ENCODE data around the gene TMED4.

Gene TMED4

DNA sequence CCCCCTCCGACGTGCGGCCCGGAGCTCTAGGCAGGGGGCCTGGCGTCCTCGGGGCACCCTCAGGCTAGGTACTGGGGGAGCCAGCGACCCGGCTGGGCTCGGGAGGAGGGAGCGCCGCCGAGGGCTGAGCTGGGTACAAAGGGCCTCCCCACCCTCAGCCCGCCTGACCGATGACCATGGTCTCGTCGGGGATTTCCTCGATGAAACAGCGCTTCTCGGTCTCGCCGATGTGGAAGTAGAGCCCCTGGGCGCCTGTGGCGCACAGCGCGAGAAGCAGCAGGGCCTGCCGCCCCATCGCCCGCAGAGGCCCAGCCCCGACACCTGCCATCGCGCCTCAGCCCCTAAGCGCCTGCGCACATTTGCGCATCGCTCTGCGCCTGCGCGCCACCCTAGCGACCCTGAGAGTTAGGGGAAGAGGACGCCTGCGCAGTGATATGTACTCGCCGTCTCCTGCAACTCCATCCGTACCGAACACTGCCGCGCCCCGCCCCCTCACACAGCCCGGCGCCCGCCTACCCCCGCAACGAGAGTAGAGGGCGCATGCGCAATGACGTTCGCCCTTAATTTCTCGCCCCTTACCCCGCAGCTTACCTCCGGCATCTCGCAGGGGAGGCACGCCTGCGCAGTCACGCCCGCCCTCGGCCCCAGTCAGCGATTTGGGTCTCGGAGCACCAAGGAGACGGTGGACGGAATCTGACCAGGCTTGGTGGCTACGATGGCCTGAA, at the start of gene TMED4:
TMED4 (minus strand) TSS at position 353 of the 725 bp plus-strand sequence; CDS start at position 328, 25 bp downstream.
- DNase-seq: peak; percentile 99

DNA sequence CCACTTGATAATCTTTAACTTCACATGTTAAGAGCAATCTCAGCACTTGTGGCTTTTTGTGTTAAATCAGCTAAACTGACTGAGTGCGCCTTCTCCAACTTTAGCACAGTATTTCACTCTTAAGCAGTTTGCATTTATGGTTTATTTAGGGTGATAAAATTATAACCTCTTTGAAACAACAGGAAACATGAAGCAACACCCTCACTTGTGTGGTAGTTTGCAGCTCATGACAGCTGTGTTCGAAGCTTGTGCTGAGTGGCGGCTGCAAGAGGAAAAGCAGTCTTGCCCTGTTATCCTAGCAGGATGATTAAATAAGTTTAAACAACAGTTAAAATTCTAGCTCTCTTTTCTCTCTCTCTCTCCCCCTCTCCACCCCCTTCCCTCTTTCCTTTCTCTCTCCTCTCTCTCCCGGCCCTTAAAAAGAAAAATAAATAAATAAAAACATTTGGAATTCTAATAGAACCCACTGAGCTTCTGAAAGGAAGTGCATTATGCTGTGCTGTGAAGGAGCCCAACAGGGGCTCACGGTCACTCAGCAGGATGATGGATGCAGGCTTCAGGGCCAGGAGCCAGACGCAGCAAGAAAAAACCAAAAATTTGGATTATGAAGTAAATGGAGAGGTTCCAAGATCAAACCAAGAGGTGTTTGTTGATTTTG, 49.6 kb upstream of the TMED4 start:
- DNase-seq: no peak

DNA sequence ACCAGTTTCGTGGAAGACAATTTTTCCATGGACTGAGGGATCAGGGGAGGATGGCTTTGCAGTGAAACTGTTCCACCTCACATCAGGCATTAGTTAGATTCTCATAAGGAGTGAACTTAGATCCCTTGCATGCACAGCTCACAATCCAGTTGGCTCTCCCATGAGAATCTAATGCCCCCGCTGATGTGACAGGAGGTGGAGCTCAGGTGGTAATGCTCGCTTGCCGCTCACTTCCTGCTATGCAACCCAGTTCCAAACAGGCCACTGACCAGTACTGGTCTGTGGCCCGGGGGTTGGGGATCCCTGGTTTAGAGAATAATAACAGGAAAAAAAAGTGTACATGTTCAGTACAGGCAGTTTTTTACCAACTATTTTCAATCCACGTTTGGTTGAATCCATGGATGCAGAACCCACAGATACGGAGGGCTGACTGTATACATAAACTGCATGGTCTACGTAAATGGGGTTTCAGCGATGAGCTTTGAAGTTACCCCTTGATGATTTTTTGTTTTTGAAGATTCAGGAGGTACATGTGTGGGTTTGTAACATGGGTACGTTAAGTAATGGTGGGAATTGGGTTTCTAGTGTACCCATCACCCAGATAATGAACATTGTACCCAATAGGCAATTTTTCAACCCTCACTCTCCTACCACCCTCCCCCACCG, 48.9 kb upstream of the TMED4 start:
- no peak for DNase-seq

DNA sequence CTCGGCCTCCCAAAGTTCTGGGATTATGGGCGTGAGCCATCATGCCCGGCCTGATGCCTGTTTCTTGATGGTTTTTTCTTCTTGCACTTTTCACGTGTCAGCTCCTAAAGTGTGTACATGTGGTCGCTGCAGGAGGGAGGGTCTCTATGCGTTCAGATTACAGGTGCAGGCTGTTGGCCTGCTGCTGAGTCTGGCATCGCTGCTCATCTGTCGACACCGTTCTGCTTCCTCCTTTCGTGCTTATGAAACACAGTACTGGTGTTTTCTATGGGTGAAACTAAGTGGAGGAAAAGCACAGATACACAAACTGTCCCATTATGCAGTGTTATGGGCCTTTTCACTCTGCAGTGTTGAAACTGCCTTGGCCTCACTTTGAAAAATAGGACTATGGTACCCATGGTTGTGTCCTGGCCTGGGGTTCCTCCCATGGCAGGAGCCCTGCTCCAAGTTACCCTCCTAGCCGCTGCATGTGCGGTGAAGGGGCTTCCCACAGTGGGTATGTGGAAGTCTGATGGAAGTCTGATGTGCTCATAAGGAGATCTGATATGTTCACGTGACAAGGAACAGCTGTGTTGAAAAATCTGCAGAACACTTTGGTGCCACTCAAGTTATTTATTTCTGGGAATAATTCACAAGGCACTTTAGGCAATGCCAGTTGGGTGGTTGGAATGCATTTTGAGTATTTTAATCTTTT, 47.9 kb upstream of the TMED4 start:
- no peak for DNase-seq

DNA sequence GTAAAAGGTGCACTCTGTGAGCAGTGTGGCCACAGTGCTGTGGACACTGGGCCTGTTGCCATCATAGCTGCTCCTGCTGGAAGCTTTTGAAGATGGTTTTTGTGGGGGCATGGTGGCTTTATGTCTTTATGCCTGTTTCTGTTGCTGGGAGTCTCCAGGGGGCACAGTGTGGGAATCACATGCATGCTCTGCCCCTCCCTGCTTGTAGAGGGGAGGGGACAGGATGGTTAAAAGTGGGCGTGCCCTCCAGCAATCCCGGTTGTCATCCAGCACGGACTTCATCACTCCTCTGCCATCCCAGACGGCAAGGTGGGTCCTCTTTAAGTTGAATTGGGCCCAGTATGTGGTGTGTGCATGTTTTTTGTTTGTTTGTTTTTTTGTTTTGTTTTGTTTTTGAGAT, 44.6 kb upstream of the TMED4 start:
- no peak for DNase-seq

DNA sequence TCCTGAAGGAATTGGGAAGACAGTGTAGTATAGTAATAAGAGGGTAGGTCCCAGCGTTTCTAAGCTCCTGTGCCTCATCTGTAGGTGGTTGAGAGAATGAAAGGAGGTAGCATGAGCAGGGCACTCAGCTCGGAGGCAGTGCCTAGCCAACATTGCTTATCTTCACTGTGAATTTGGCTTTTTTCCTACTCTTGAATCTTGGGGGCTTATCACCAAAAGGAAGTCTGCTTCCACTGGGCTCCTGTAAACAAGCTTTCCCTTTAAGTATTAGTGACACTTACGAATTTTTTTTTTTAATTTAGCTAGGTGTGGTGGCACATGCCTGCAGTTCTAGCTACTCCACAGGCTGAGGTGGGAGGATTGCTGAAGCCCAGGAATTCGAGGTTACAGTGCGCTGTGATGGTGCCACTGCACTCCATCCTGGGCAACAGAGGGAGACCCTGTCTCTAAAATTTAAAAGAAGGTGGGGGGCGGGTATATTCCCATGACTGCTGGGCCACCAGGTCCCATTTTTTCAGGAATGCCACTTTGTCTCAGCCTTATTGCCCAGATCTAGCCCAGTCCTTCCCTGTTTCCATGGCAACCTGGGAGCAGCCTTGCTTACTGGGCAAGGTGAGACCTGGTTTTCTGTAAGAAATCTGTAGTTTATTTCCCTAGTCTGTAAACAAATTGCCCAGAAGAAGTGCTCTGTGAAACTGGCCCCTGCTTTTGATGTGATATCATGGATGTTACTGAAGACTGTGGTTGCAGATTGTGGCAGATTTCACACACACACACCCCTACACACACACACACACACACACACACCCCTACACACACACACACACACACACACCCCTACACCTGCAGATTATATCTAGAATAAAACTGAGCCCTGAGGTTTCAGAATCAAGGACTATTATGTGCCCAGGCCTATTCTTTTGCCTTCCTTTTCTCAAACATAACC, 43.8 kb upstream of the TMED4 start:
- DNase-seq: no peak

DNA sequence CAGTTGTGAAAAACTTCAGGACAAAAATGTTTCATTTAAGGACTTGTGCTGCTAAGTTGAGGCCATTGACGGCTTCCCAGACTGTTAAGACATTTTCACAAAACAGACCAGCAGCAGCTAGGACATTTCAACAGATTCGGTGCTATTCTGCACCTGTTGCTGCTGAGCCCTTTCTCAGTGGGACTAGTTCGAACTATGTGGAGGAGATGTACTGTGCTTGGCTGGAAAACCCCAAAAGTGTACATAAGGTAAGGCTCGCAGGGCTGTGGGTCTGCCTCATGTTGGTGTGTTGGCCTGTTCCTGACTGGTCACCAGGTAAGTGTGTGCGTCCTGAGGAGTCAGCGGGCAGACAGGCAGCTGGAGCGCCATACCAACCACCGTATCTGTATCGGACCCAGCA, 42.3 kb upstream of the TMED4 start:
- DNase-seq: no peak

DNA sequence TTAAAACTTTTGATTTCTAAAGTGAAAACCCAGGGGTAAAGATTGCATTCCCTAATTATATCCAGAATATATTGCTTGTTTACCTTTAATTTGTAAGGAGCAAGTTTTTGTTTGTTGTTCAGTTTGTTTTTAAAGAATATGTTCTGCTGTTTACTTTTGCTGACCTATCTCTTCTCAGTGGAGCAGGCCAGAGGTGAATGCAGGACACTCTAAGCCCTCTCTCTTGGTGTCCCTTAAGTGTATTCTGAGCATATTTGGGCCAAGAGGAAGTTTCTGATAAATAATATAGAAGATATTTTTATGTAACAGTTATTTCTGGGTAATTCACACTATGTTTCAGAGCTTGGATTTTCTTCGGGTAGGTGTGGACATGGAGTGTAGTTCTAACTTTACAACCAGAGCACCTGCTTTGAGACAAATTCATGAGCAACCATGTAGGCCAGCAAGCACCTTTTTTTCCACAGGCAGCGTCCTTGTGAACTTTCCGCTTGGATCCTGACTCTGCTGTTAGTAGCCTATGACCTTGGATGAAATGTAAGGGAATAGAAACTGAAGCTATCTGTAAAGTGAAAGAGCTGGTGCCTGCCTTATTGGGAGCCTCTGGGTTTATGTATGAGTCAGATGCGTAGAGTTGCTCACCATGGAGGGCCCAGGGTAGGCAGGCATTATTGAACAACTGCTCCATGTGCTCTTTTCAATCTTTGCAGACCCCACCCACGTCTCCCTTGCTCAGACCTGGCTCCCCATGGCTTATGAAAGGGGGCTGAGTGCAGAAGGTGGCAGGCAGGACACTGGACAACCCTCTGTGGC, 40.5 kb upstream of the TMED4 start:
- DNase-seq: no peak

DNA sequence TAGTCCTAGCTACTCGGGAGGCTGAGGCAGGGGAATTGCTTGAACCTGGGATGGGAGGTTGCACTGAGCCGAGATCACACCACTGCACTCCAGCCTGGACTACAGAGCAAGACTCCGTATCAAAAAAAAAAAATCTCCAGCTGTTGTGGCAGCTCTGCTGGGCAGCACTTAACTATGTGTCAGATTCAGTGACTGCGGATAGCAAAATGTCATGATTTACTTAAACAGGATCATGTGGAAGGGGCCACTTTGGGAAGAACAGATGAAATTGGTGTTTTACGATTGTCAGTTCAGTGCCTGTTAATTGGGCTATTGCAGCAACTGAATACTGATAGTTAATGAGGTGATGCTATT, 39.7 kb upstream of the TMED4 start:
- no peak for DNase-seq

DNA sequence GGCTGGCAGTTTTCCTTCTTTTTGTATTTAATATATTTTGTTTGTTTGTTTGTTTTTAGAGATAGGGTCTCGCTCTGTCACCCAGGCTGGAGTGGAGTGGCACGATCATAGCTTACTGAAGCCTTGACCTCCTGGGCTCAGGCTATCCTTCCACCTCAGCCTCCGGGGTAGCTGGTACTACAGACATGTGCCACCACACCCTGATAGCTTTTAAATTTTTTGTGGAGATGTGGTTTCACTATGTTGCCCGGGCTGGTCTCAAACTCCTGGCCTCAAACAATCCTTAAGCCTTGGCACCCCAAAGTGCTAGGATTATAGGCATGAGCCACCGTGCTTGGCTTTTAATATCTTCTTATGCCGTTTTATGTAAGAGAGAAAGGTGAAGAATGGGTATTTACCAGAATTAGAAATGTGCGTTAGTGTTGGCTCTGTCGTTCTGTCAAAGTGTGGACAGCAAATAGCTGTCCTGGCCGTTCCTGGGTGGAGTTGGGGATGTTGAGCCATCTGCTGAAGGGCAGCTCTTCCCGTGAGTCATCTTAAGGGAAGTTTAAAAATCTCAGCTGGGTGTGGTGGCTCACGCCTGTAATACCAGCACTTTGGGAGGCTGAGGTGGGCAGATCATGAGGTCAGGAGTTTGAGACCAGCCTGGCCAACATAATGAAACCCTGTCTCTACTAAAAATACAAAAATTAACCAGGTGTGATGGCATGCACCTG, 39.2 kb upstream of the TMED4 start:
- DNase-seq: no peak

DNA sequence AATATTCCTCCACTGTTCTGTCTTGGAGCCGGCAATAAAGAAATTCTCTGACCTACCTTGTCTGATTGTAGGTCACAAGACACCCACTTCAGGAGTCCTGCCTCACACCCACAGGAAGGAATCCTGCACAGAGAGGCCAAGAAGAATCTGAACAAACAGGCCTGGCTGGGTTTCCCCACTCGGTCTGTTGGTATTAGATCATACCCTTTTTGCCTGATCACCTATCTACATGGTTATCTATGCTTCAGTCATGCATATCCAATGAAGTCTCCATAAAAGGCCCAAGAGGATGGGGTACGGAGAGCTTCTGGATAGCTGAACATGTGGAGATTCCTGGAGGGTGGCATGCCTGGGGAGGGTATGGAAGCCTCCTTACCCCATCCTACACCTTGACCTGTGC, 36.7 kb upstream of the TMED4 start:
- DNase-seq: no peak

DNA sequence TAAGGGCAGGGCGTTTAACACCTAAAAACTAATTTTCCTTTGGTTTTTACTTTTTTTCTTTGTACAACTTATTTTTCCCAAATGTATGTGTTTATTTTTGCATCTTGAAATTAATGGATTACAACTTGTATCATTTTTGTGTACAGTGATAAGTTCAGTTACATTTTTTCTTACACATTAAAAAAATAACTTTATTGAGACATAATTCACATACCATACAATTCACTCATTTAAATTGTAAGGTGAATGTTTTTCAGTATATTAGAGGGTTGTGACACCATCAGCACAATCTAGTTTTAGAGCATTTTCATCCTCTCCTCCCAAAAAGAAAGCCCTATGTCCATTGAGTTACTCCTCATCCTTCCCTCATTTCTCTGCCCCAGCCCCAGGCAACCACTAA, 36.0 kb upstream of the TMED4 start:
- DNase-seq: no peak

DNA sequence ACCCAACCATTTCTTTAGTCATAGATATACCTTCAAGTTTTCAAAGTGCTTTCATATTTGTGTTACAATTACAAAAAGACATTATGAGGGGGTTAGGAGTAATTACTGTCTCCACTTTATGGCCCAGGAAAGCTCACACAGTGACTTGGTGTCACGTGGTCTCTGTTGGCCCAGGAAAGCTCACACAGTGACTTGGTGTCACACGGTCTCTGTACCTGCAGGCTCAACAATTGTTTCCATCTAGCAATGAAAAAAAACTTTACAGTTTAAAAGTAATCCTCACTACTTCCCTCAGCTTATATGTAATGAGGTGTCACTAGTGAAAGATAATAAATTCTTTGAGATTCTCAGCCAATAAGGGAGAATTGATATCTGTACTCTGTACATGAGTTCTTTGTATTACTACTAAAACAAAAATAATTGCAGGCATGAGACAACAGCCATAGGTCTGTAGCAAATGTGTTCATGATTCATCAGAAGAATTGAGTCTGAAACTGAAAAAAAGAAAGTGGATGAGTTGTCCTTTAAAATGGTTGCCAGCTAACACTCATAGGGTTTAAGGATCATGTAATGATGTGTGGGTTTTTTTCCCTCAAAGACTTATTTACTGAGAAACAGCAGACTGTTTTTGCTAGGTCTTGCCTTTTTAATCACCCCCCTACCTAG, 35.3 kb upstream of the TMED4 start:
- no peak for DNase-seq

DNA sequence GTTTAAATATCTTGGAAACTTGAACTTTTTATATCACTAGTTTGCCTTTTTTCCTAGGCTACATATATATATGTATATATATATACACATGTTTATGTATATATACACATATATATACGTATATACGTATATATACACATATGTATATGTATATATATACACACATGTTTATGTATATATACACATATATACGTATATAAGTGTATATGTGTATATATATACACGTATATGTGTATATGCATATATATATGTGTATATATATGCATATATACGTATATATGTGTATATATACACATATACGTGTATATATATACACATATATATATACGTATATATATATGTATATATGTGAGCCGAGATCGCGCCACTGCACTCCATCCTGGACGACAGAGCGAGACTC, 34.5 kb upstream of the TMED4 start:
- DNase-seq: no peak

DNA sequence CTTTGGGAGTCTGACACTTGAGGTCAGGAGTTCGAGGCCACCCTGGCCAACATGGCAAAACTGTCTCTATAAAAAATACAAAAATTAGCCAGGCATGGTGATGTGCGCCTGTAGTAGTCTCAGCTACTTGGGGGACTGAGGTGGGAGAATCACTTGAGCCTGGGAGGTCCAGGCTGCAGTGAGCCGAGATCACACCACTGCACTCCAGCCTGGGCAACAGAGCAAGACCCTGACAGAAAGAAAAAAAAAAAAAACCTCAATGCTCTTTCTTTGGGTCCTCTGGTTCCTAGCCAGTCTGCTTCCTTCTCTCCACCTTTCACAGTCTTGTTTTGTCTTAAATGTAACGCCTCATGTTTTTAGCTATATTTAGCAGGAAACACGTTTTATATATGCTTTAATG, 33.8 kb upstream of the TMED4 start:
- DNase-seq: no peak

DNA sequence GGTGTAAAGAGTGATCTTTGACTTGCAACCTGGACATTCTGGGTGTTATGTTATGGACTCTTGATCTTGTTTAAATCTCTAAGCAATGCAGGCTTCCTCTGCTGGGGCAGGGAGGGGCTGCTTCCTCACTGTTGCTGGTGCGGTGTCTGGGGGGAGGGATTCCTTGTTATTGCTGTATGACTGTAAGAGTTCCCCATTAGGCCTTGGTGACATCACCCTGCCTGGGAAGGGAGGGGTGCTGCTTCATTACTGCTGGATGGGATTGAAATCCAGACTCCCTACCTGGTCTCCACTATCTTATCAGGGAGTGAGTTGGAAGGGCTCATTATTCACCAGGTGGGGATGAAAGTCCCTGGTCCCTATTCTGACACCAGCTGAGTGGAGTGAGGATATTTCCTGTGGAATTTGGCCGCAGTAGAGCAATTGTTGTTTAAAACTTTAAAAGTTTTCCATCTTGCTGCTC, 33.1 kb upstream of the TMED4 start:
- no peak for DNase-seq

DNA sequence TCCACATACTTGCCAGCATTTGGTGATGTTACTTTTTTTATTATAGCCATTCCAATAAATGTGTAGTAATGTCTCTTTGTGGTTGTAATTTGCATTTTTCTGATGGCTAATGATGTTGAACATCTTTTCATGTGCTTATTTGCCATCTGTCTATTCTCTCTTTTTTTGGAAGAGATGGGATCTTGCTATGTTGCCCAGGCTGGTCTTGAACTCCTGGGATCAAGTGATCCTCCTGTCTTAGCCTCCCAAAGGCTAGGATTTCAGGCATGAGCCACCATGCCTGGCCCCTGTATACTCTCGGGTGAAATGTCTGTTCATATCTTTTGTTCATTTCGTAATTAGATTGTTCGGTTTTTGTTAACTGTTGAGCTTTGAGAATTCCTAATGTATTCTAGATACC, 27.8 kb upstream of the TMED4 start:
- DNase-seq: no peak

DNA sequence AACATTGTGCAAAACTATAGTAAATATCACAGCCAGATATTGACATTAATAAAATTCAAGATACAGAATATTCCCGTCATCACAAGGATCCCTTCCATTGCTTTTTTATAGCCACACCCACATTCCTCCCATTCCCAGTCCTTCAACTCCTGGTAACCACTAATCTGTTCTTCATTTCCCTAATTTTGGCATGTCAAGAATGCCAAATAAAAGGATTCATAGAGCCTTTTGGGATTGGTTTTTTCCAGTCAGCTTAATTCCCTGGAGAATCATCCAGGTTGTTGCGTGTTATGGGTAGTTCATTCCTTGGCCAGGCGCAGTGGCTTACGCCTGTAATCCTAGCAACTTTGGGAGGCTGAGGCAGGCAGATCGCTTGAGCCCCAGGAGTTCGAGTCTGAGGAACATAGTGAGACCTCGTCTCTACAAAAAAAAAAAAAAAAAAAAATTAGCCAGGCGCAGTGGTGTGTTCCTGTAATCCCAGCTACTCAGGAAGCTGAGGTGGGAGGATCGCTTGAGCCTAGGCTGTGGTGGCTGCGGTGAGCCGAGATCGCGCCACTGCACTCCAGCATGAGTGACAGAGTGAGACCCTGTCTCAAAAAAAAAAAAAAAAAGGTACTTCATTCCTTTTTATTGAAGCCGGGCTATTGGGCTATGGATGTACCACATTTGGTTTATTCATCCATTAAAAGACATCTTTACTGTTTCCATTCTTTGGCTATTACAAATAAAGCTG, 27.1 kb upstream of the TMED4 start:
- no peak for DNase-seq

Measured in NCI-H1417 treated with DMSO at 0.1 percent for 48 hours (cell line).